WTC11 (cell line): ENCODE data around the gene CDH11. TPM values are rescaled to one million over a fixed set of nuclear protein-coding genes. Genes with fewer than 3 reads are reported as not detected.

Experiments
- ATAC-seq: fragments of 200-7000 bp; cut with Tn5 transposase; 2 replicates; pipeline ENCODE4 v1.10.0; 2021; ENCODE audit warnings: mild to moderate bottlenecking, moderate library complexity
- CTCF ChIA-PET: fragments of 300-600 bp; sonication (Branson Sonifier 250); formaldehyde crosslinking; loops from one replicate; lab custom pipeline; 2021; ENCODE audit warnings: antibody characterized with exemption; lab: Charles Lee
- POLR2A ChIA-PET: fragments of 350-600 bp; sonication (Branson Sonifier 250); formaldehyde crosslinking; loops from one replicate; lab custom pipeline; 2021; ENCODE audit warnings: antibody characterized with exemption; lab: Charles Lee
- DNase-seq: peaks from one replicate; pipeline ENCODE4 v3.0.0; 2021; ENCODE audit warnings: low spot score
- H3K27ac Mint-ChIP-seq: 2 replicates; pipeline ENCODE4 v1.8.0; 2021; ENCODE audit warnings: mixed read lengths
- H3K27me3 Mint-ChIP-seq: 2 replicates; pipeline ENCODE4 v1.8.0; 2021; ENCODE audit warnings: low read depth, mild to moderate bottlenecking, moderate library complexity, mixed read lengths
- H3K36me3 Mint-ChIP-seq: 2 replicates; pipeline ENCODE4 v1.8.0; 2021; ENCODE audit warnings: mixed read lengths
- H3K4me1 Mint-ChIP-seq: 2 replicates; pipeline ENCODE4 v1.8.0; 2022; ENCODE audit warnings: mixed read lengths
- H3K4me3 Mint-ChIP-seq: 2 replicates; pipeline ENCODE4 v1.8.0; 2021; ENCODE audit warnings: mild to moderate bottlenecking, moderate library complexity, mixed read lengths
- H3K9me3 Mint-ChIP-seq: 2 replicates; pipeline ENCODE4 v1.8.0; 2021; ENCODE audit warnings: mixed read lengths
- AFF4 ChIP-seq: sonication (generic); formaldehyde crosslinking; IDR thresholded peaks from 2 replicates; pipeline ENCODE4 v1.8.1; 2023; ENCODE audit warnings: mild to moderate bottlenecking, missing genetic modification reagents, borderline replicate concordance
- ERG ChIP-seq: fragments of 250-450 bp; sonication (Bioruptor Pico); IDR thresholded peaks from 2 replicates; pipeline ENCODE4 v1.8.0; 2021; ENCODE audit warnings: mild to moderate bottlenecking
- ESRRA ChIP-seq: sonication (generic); formaldehyde crosslinking; IDR thresholded peaks from 2 replicates; pipeline ENCODE4 v1.8.1; 2022; ENCODE audit warnings: mild to moderate bottlenecking, missing genetic modification reagents, borderline replicate concordance
- ETV6 ChIP-seq: sonication (generic); formaldehyde crosslinking; IDR thresholded peaks from 2 replicates; pipeline ENCODE4 v1.8.1; 2022; ENCODE audit warnings: mild to moderate bottlenecking, missing genetic modification reagents
- GRHL2 ChIP-seq: fragments of 250-450 bp; sonication (Bioruptor Pico); IDR thresholded peaks from 2 replicates; pipeline ENCODE4 v1.8.0; 2022; ENCODE audit warnings: mild to moderate bottlenecking, moderate library complexity; ENCODE audit not compliant: insufficient replicate concordance, severe bottlenecking
- KAT7 ChIP-seq: sonication (generic); formaldehyde crosslinking; IDR thresholded peaks from 2 replicates; pipeline ENCODE4 v1.8.1; 2023; ENCODE audit warnings: missing genetic modification reagents, mild to moderate bottlenecking, borderline replicate concordance
- MYBL2 ChIP-seq: sonication (generic); formaldehyde crosslinking; IDR thresholded peaks from 2 replicates; pipeline ENCODE4 v1.8.1; 2023; ENCODE audit warnings: mild to moderate bottlenecking, moderate library complexity, missing genetic modification reagents
- NFATC4 ChIP-seq: fragments of 250-450 bp; sonication (Bioruptor Pico); IDR thresholded peaks from 2 replicates; pipeline ENCODE4 v1.9.0; 2021; ENCODE audit warnings: mild to moderate bottlenecking
- PREB ChIP-seq: sonication (generic); formaldehyde crosslinking; IDR thresholded peaks from 2 replicates; pipeline ENCODE4 v1.8.1; 2022; ENCODE audit warnings: mild to moderate bottlenecking, missing genetic modification reagents, moderate library complexity, borderline replicate concordance
- SMAD4 ChIP-seq: sonication (generic); formaldehyde crosslinking; IDR thresholded peaks from 2 replicates; pipeline ENCODE4 v1.8.0; 2022; ENCODE audit warnings: mild to moderate bottlenecking, missing genetic modification reagents
- SOX15 ChIP-seq: fragments of 250-450 bp; sonication (Bioruptor Pico); IDR thresholded peaks from 2 replicates; pipeline ENCODE4 v1.9.0; 2021; ENCODE audit warnings: mild to moderate bottlenecking
- SP1 ChIP-seq: sonication (generic); formaldehyde crosslinking; conservative IDR thresholded peaks from 2 replicates; pipeline ENCODE4 v1.8.1; 2022; ENCODE audit warnings: missing genetic modification reagents
- STAT6 ChIP-seq: sonication (generic); formaldehyde crosslinking; conservative IDR thresholded peaks from 2 replicates; pipeline ENCODE4 v1.8.1; 2023; ENCODE audit warnings: mild to moderate bottlenecking, low read depth, missing genetic modification reagents, moderate library complexity
- USF1 ChIP-seq: sonication (generic); formaldehyde crosslinking; IDR thresholded peaks from 2 replicates; pipeline ENCODE4 v1.8.0; 2022; ENCODE audit warnings: mild to moderate bottlenecking, missing genetic modification reagents
- ZNF396 ChIP-seq: fragments of 250-450 bp; sonication (Bioruptor Pico); IDR thresholded peaks from 2 replicates; pipeline ENCODE4 v1.8.0; 2021; ENCODE audit warnings: mild to moderate bottlenecking, moderate library complexity, borderline replicate concordance
- ZNF425 ChIP-seq: fragments of 250-450 bp; sonication (Bioruptor Pico); conservative IDR thresholded peaks from 2 replicates; pipeline ENCODE4 v1.9.0; 2021; ENCODE audit warnings: mild to moderate bottlenecking
- ZNF512 ChIP-seq: sonication (generic); formaldehyde crosslinking; IDR thresholded peaks from 2 replicates; pipeline ENCODE4 v1.8.1; 2022; ENCODE audit warnings: missing genetic modification reagents, borderline replicate concordance
- total RNA-seq: library from RNA; stranded (reverse); gene quantifications from 3 replicates; pipeline ENCODE4 v1.2.3, GENCODE V29; 2021

Gene CDH11
- total RNA-seq, 1 experiment from 2014 or later, result 11.6 TPM

DNA sequence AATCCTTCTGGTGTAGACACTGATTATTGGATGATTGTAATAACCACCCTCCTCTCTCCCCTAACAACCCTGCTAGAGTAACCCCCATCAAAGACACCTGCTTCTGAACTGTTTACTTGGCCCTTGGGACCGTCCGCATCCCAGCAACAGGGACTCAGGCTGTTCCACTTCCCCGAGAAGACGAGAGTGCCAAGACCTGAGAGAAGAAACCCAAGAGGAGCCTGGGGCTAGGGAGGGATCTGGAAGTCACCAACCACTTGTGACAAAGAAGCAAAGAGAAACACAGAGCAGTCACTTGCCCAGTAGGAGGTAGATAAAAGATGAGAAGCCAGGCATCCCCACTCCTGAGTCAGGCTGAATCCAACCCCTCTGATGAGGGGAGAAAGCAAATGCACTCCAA is 84.3 kb downstream of the CDH11 start:
- peaks cover 10% of the 10 kb centered on the region; the same call in 1 of the 2 replicates for H3K9me3 Mint-ChIP-seq
- CTCF ChIA-PET, result no interaction called here
- DNase-seq, result no peak
- H3K27ac Mint-ChIP-seq, result no peak overlapping the region
- H3K36me3 Mint-ChIP-seq, result 0 out of 2 replicates have a peak, but pooled peaks cover 4% of the 10 kb centered on the region
- peaks cover 27% of the 10 kb centered on the region for H3K4me1 Mint-ChIP-seq
- POLR2A ChIA-PET, result no interaction called here
- H3K4me3 Mint-ChIP-seq, result no peak overlapping the region
- no peak for ATAC-seq
- H3K27me3 Mint-ChIP-seq, result no peaks in the 10 kb centered on the region; the same call in 1 of the 2 replicates
- TF ChIP-seq SOX15 (CRISPR knock-in tag) (no peak), PREB (CRISPR knock-in tag) (no peak), ERG (CRISPR knock-in tag) (no peak), MYBL2 (CRISPR knock-in tag) (no peak), USF1 (CRISPR knock-in tag) (no peak), NFATC4 (CRISPR knock-in tag) (no peak), ZNF396 (CRISPR knock-in tag) (no peak), ZNF512 (CRISPR knock-in tag) (no peak), ESRRA (CRISPR knock-in tag) (no peak), AFF4 (CRISPR knock-in tag) (no peak), SP1 (CRISPR knock-in tag) (no peak), KAT7 (CRISPR knock-in tag) (no peak), GRHL2 (no peak), ETV6 (CRISPR knock-in tag) (no peak)

DNA sequence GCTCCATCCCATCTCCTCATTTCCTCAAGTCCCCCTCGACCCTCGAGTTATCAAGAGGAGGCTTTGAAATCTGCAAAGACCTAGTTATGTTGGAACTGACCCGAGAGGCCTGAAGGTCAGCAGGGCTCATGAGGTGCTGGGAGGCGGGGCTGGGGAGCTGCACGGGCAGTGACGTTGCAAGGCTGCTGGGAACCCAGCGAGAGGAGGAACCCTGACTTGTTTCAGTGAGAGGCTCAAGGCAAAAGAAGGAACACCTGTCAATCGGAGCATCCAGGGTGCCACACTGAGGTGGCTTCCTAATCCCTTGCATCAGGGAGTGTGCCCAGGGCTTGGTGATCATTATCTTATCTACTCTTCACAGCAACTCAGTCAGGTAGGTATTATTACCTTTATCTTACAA is 86.9 kb downstream of the CDH11 start:
- DNase-seq, result peak; percentile 17
- POLR2A ChIA-PET, result no interaction called here
- no peaks in the 10 kb centered on the region; the same call in 1 of the 2 replicates for H3K27me3 Mint-ChIP-seq
- ATAC-seq, result peak; percentile 63
- peaks cover 4% of the 10 kb centered on the region; the same call in 1 of the 2 replicates for H3K9me3 Mint-ChIP-seq
- CTCF ChIA-PET, result no interaction called here
- no peak overlapping the region for H3K27ac Mint-ChIP-seq
- no peaks in the 10 kb centered on the region for H3K36me3 Mint-ChIP-seq
- H3K4me3 Mint-ChIP-seq, result no peak overlapping the region
- H3K4me1 Mint-ChIP-seq, result peaks cover 22% of the 10 kb centered on the region
- TF ChIP-seq USF1 (CRISPR knock-in tag), result no peak
- TF ChIP-seq ZNF425 (CRISPR knock-in tag), result no peak
- TF ChIP-seq STAT6 (CRISPR knock-in tag), result no peak
- TF ChIP-seq SMAD4 (CRISPR knock-in tag), result no peak
